Left renal pelvis (tissue), 4 donors: ENCODE results near the gene SNAP47. TPM values are rescaled to one million over a fixed set of nuclear protein-coding genes. Genes with fewer than 3 reads are reported as not detected.

Source experiments
- DNase-seq, 4 donors: peaks; one replicate each; pipeline ENCODE4 v3.0.0-alpha.2; 2013; ENCODE audit warnings: low read depth in 4 of 4, low spot score in 3 of 4
- polyA plus RNA-seq, 4 donors: library from polyadenylated mRNA; unstranded; fragments of 120-200 nt; gene quantifications; one replicate each; pipeline ENCODE4 v1.2.1, GENCODE V29; 2013; ENCODE audit not compliant: insufficient read length in 4 of 4

The SNAP47 gene
- polyA plus RNA-seq, 4 donors: 30.3 to 45.0 (median 43.2) TPM

GRCh38 chr1:227766653-227767277, 31.5 kb downstream of the SNAP47 start:
- DNase-seq: no peak

- no peak for DNase-seq
These were observed 32.3 kb downstream of the SNAP47 start for GRCh38 chr1:227767401-227768124.

DNA sequence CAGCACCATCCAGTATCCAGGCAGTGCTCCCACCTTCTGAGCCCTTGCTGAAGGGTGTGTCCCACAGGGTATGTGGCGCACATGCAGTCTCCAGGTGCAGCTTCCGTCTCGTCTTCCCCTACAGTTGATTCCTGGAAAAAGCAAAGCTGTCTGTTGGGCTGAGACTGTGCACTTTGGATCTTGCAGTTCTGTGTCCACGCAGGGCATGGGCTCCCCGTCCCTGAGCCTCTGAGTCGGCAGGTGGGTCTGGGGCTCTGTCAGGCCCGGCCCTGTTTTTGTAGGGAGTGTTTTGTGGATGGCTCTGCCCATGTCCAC, 32.8 kb downstream of the SNAP47 start:
- no peak for DNase-seq

- no peak for DNase-seq
These were observed 33.4 kb downstream of the SNAP47 start for GRCh38 chr1:227768640-227769039.

GRCh38 chr1:227769047-227769935, 34.1 kb downstream of the SNAP47 start:
- DNase-seq: no peak

GRCh38 chr1:227769936-227770494, 34.8 kb downstream of the SNAP47 start:
- DNase-seq: no peak

- DNase-seq: no peak
These were observed 35.6 kb downstream of the SNAP47 start for GRCh38 chr1:227770812-227771211.

- no peak for DNase-seq
These were observed 36.1 kb downstream of the SNAP47 start for GRCh38 chr1:227771326-227771725.

DNA sequence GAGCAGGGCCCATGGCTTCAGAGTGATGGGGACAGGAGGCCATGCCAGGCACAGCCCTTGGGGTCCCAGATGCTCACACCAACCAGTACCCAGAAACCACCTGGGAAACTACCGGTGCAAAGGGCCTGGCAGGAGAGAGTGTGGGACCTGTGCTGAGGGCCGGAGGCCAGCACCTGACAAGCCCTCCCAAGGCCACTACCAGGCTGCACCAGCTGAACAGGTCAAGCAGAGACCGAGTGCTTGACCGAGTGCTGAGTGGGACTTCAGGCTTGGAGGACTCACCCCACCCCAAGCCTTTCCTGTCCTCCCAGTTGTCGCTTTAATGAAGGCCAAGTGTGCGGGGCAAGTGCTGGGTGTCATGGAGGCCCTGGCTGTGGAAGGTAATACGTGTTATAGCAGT, 36.5 kb downstream of the SNAP47 start:
- DNase-seq: no peak

DNA sequence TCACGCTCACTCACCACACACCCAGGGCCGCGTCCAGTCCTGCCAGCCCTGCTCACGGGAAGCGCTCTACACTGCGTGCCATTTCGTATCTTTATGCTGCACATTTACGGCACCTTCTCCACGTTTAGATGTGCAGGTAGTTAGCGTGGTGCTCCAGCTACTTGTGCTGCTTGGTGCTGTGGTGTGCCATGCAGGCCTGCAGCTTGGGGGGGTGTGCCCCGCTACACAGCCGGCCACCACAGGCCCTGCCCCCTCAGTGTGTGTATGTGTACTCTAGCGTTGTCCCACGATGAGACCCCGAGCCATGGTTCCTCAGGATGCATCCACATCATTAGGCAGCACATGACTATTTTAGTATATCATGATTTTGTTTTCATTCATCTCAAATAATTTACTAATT, 38.3 kb downstream of the SNAP47 start:
- no peak for DNase-seq

- no peak for DNase-seq
These were observed 39.0 kb downstream of the SNAP47 start for GRCh38 chr1:227774051-227774731.

- no peak for DNase-seq
These were observed 39.8 kb downstream of the SNAP47 start for GRCh38 chr1:227774821-227775661.

DNA sequence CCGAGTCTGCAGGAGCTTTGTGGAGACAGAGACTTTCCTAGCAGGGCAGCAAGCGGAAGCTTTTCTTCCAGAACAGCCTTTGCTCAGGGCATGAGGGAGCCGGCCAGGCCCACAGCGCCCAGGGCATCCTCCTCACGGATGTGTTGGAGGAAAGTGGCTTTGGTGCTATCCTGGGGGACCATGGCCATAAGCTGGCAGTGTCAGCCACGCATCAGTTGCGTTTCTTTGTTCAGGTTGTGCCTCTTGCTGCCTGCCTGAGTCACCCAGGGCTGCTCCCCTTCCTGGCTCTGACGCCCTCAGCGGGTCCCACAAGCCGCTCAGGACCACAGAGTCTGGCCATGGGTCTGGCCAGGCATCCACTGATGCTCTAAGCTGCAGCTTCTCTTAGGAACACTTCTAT, 40.6 kb downstream of the SNAP47 start:
- DNase-seq: no peak

DNA sequence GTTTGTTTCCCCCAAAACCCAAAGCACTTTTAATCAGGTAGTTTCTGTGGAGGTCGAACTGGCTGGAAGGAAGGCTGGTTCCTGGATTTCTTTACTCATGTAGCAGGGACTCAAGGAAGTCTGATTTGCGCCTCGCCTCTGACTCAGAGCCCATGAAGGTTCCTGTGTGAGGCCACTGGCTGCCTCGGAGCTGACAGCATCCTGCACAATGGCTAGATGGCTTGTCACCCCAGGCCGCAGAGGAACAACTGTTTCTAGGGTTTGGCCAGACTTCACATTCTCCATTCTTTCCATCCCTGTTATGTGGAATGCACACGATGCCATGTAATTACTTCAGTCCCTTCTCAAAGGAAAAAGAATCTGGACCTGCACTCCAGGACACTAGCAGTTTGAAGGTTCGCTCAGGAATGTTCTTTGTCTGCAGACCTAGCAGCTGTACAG, 41.1 kb downstream of the SNAP47 start:
- DNase-seq: no peak

- no peak for DNase-seq
These were observed 41.9 kb downstream of the SNAP47 start for GRCh38 chr1:227777156-227777555.

GRCh38 chr1:227777646-227778045, 42.4 kb downstream of the SNAP47 start:
- DNase-seq: no peak

GRCh38 chr1:227778401-227778947, 43.2 kb downstream of the SNAP47 start:
- no peak for DNase-seq

GRCh38 chr1:227779021-227779441, 43.8 kb downstream of the SNAP47 start:
- DNase-seq: no peak

DNA sequence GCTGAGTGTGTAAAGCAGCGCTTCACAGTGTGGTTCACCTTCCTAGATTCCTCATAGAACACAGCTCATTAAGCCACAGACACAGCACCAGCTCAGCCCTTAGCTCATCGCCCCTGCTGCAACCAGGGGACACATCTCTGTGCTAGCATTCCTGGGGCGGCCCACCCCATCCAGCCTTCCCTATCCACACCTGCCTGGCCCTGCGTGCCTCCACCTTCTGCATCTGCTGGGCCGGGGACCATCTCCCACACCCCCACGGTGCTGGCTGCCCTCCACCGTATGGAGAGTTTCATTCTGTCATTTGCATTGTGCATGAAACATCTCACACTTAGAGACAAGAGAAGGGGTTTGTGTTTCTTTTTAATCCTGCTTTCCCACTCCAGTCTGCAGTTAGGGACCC, 44.5 kb downstream of the SNAP47 start:
- DNase-seq: no peak
